ENCODE measurements around the gene PCDH15.

The PCDH15 gene

GRCh38 chr10:53894145-53894544 is 906.9 kb downstream of the PCDH15 start:
- Histone ChIP-seq H3K4me3 (ENCODE audit: low read depth, low read length) (no peak overlapping the region), H3K27ac (no peak overlapping the region), H3K36me3 (no peaks in the 10 kb centered on the region), H3K9me3 (ENCODE audit: severe bottlenecking) (no peaks in the 10 kb centered on the region), H3K27me3 (ENCODE audit: insufficient read depth, low read depth, severe bottlenecking) (no peaks in the 10 kb centered on the region)
- DNase-seq, result no peak
- TF ChIP-seq CTCF (IDR thresholded peaks at IDR 0.05; ENCODE audit: low read depth, low read length), result no peak

GRCh38 chr10:53893061-53893460 is 908.0 kb downstream of the PCDH15 start:
- no peak overlapping the region for H3K27ac ChIP-seq
- H3K9me3 ChIP-seq (ENCODE audit: severe bottlenecking), result no peaks in the 10 kb centered on the region
- no peak for TF ChIP-seq CTCF (IDR thresholded peaks at IDR 0.05; ENCODE audit: low read depth, low read length)
- no peaks in the 10 kb centered on the region for H3K27me3 ChIP-seq (ENCODE audit: insufficient read depth, low read depth, severe bottlenecking)
- no peaks in the 10 kb centered on the region for H3K36me3 ChIP-seq
- DNase-seq, result no peak
- no peak overlapping the region for H3K4me3 ChIP-seq (ENCODE audit: low read depth, low read length)

- Histone ChIP-seq H3K36me3 (no peaks in the 10 kb centered on the region), H3K4me3 (ENCODE audit: low read depth, low read length) (no peak overlapping the region), H3K27me3 (ENCODE audit: insufficient read depth, low read depth, severe bottlenecking) (no peaks in the 10 kb centered on the region), H3K9me3 (ENCODE audit: severe bottlenecking) (no peaks in the 10 kb centered on the region), H3K27ac (no peak overlapping the region)
- TF ChIP-seq CTCF (IDR thresholded peaks at IDR 0.05; ENCODE audit: low read depth, low read length), result no peak
- DNase-seq, result no peak
Measured at GRCh38 chr10:53886325-53887300, 914.4 kb downstream of the PCDH15 start.

- DNase-seq, result no peak
- H3K9me3 ChIP-seq (ENCODE audit: severe bottlenecking), result no peaks in the 10 kb centered on the region
- H3K27ac ChIP-seq, result no peak overlapping the region
- no peak for TF ChIP-seq CTCF (IDR thresholded peaks at IDR 0.05; ENCODE audit: low read depth, low read length)
- no peaks in the 10 kb centered on the region for H3K36me3 ChIP-seq
- no peak overlapping the region for H3K4me3 ChIP-seq (ENCODE audit: low read depth, low read length)
- H3K27me3 ChIP-seq (ENCODE audit: insufficient read depth, low read depth, severe bottlenecking), result no peaks in the 10 kb centered on the region
Measured at GRCh38 chr10:53864846-53865245, 936.2 kb downstream of the PCDH15 start.

- H3K27me3 ChIP-seq (ENCODE audit: insufficient read depth, low read depth, severe bottlenecking), result no peaks in the 10 kb centered on the region
Measured at GRCh38 chr10:53852450-53853175, 948.4 kb downstream of the PCDH15 start.

More at GRCh38 chr10:53852450-53853175, 948.4 kb downstream of the PCDH15 start:
- no peaks in the 10 kb centered on the region for H3K9me3 ChIP-seq (ENCODE audit: severe bottlenecking)
- H3K4me3 ChIP-seq (ENCODE audit: low read depth, low read length), result no peak overlapping the region
- no peak for DNase-seq
- H3K36me3 ChIP-seq, result no peaks in the 10 kb centered on the region
- TF ChIP-seq CTCF (IDR thresholded peaks at IDR 0.05; ENCODE audit: low read depth, low read length), result no peak
- H3K27ac ChIP-seq, result no peak overlapping the region
